Measurements from ENCODE around the gene PIAS4.

DNA sequence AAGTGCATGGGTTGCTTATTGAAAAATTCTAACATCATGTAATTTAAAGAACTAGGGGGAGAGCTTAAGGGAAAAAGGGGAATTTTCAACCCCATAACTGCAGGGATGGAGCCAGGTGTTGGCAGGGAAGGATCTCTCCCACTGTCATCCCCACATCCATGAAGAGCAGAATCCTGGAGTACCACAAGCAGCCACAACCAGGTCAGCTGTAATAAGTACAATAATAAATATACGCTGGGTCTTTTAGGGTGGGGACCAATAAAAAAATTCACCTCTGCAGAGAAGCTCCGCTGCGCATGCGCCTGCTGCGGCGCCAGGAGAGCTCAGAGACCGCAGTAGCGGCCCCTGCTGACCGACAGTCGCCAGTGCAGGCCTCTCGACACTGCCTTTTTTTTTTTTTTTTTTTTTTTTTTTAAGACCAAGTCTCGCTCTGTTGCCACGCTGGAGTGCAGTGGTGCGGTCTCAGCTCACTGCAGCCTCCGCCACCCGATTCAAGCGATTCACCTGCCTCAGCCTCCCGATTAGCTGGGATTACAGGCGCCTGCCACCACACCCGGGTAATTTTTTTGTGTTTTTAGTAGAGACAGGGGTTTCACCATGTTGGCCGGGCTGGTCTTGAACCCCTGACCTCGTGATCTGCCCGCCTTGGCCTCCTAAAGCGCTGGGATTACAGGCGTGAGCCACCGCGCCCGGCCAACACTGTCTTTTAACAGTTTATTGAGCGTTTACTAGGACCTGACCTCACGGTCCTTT, 19.7 kb upstream of the PIAS4 start:
- TF ChIP-seq YY1 (IDR thresholded peaks at IDR 0.05; ENCODE audit: insufficient read depth, insufficient read length) (no peak), SUZ12 (IDR thresholded peaks at IDR 0.05; ENCODE audit: extremely low read depth, insufficient read depth, insufficient read length) (no peak)

Measured in NT2/D1 (cell line).